GM13976 (cell line): ENCODE measurements around the gene UBAC2.
A peak's percentile ranks its signal among the peaks of the same experiment; 100 is the strongest.

Experiments
- DNase-seq: peaks from one replicate; pipeline ENCODE4 v3.0.0; 2012; ENCODE audit warnings: low spot score
- CTCF ChIP-seq: IDR thresholded peaks from 2 replicates; pipeline ENCODE4 v1.5.1; 2012; ENCODE audit warnings: borderline replicate concordance, mild to moderate bottlenecking; ENCODE audit not compliant: insufficient read depth; ENCODE audit errors: extremely low read depth, missing control alignments, control extremely low read depth
- in situ Hi-C: fragments of 300-500 bp; cut with MboI; formaldehyde crosslinking; loops from one replicate; pipeline ENCODE4 v1.12.0; 2022; ENCODE audit warnings: low sequenced_read_pairs, mixed read lengths, inconsistent platforms; ENCODE audit not compliant: unreplicated experiment

The UBAC2 gene

DNA sequence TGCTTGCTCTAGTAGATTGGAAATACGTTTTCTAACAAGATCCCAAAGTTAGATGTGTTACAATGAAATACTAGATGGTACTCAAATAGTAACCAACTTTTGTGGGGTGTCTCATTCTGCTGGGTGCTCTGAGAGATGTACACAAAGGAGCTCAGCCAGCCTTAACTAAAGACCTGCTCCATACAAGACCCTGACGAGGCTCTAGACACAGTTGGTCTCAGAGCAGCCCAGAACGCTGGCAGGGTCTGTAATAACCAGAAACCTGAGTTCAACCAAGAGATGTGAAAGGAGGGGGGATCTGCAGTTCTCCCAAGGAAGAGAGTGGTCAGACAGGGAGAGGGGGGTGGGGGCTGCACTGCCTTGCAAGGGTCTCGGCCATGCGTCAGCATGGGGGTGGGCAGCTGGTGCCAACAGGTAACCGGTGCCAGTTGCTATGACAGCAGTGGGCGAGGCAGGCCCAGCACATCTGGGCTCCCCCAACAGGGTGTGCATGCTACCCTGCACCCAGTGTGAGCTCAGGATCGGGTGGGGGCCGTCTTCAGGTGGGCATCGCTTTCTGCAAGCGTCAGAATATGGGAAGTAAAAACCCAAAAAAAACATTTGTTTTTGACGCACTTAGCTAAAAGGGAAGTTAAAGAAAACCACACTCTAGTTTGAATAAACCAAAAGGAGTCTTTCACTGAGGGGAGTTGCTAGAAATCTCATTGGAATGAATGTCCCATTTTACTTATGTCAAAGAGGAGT lies 174.5 kb downstream of the UBAC2 start:
- in situ Hi-C loops, result no loop called here
- TF ChIP-seq CTCF, result no peak
- peak; percentile 67 for DNase-seq

- no peak for TF ChIP-seq CTCF
- no peak for DNase-seq
- in situ Hi-C loops, result no loop called here
Observed at GRCh38 chr13:99375738-99376080, 175.1 kb downstream of the UBAC2 start.

DNA sequence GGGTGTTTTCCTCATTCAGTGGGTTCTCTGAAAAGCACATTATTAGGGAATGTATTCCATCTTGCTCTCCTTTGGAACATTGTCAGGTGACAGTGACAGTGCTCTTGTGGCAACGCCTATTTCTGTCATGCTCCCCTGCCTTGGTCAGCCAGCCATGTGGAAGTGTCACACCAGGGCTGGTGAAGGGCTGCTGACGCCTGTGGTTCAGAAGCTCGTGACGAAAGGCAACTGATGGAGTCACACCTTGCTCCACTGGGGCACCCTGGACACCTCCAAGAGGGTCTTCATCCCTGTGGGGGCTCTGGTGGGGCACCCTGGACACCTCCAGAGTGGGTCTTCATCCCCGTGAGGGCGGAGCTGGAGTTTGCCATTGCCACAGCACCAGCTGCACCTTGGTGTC lies 175.5 kb downstream of the UBAC2 start:
- TF ChIP-seq CTCF, result no peak
- peak; percentile 76 for DNase-seq
- in situ Hi-C loops, result no loop called here

DNA sequence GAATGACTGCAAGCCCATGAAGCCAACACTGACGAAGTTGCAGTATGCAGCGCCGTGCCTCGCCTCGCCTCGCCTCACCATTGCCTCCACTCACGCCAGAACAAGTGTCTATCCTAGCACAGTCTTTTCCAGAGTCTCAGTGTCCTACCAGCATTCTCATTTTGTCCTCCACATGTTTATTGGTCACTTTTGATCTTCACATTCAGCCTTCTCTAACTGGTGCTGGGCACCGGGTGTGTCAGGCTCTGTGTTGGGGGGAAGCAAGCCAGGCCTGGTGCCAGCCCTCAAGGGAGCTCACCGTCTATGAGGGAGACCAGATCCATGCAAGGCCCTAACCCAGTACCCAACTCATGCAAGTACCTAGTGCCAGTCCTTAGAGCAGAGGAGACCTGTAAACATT lies 176.3 kb downstream of the UBAC2 start:
- in situ Hi-C loops, result no loop called here
- TF ChIP-seq CTCF, result no peak
- DNase-seq, result no peak

DNA sequence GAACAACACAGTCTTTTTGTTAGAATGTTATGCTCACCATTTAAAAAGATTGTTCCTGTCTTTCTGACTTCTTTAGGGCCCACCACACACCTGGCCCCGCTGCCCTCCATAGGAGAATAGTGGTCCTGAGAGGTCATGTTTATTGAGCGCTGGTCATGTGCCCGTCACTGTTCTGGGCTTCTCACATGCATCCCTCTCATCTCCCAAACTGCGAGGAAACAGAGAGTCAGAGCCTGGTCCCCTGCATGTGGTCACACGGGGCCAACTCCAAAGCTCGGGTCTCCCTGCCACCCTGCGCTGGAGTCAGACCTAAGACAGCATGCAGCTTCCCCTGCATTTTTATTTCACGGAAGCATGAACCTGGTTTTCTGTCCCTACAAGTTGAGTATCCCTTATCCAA lies 177.0 kb downstream of the UBAC2 start:
- no peak for TF ChIP-seq CTCF
- in situ Hi-C loops, result no loop called here
- DNase-seq, result no peak

GRCh38 chr13:99378985-99379733 lies 178.5 kb downstream of the UBAC2 start:
- DNase-seq, result peak; percentile 9
- in situ Hi-C loops, result no loop called here
- TF ChIP-seq CTCF, result no peak
